Thoracic aorta (tissue), 2 donors: ENCODE results near the gene ELOVL6. TPM values are rescaled to one million over a fixed set of nuclear protein-coding genes. Genes with fewer than 3 reads are reported as not detected.

Experiments
- ATAC-seq: fragments of 150-250 bp; one replicate; pipeline ENCODE4 v1.8.0; 2017; ENCODE audit warnings: low read depth; ENCODE audit not compliant: insufficient number of reproducible peaks, low FRiP score
- DNase-seq: peaks from one replicate; pipeline ENCODE4 v3.0.0-alpha.2; 2020; ENCODE audit warnings: low spot score
- H3K27ac ChIP-seq, 2 donors: fragments of 200-600 bp; sonication (generic); 1 replicate in 1 of 2; 2 replicates in 1 of 2; pipeline ENCODE4 v1.5.1; 2016; ENCODE audit warnings: mild to moderate bottlenecking in 2 of 2, moderate library complexity in 2 of 2
- H3K27me3 ChIP-seq: fragments of 200-600 bp; sonication (generic); replicated peaks from 2 replicates; pipeline ENCODE4 v1.6.0; 2016; ENCODE audit warnings: mild to moderate bottlenecking; ENCODE audit not compliant: insufficient read depth
- H3K36me3 ChIP-seq: fragments of 200-600 bp; sonication (generic); one replicate; pipeline ENCODE4 v1.5.1; 2016
- H3K4me1 ChIP-seq, 2 donors: fragments of 200-600 bp; sonication (generic); 1 replicate in 1 of 2; 2 replicates in 1 of 2; pipeline versions ENCODE4 v1.5.1 to v1.6.0; 2016; ENCODE audit warnings: low read depth in 2 of 2, mild to moderate bottlenecking in 1 of 2; ENCODE audit not compliant: control insufficient read depth in 1 of 2
- H3K4me3 ChIP-seq: fragments of 200-600 bp; sonication (generic); 2 replicates; pipeline ENCODE4 v1.5.1; 2016; ENCODE audit warnings: mild to moderate bottlenecking
- H3K9me3 ChIP-seq: fragments of 200-600 bp; sonication (generic); 2 replicates; pipeline ENCODE4 v1.5.1; 2016
- CTCF ChIP-seq: fragments of 200-600 bp; sonication (generic); IDR thresholded peaks from one replicate; pipeline ENCODE4 v1.5.1; 2019; ENCODE audit warnings: antibody characterized with exemption
- total RNA-seq, 2 donors: library from RNA; depleted of rRNA; stranded (reverse); fragments of >200 nt; gene quantifications; one replicate each; pipeline versions ENCODE4 v1.1.0 to v1.2.3, GENCODE V29; 2016

Gene ELOVL6
- total RNA-seq, 2 donors from 2014 or later = 1.5 to 2.7 TPM

GRCh38 chr4:110139111-110139510 lies 59.3 kb downstream of the ELOVL6 start:
- no peak for TF ChIP-seq CTCF
- no peaks in the 10 kb centered on the region for H3K27me3 ChIP-seq
- ATAC-seq = no peak
- H3K4me1 ChIP-seq = no peaks in the 10 kb centered on the region
- H3K36me3 ChIP-seq = no peaks in the 10 kb centered on the region
- no peaks in the 10 kb centered on the region for H3K9me3 ChIP-seq
- no peak overlapping the region for H3K27ac ChIP-seq
- no peak overlapping the region for H3K4me3 ChIP-seq
- DNase-seq = no peak

- ATAC-seq = no peak
- no peak for DNase-seq
- no peaks in the 10 kb centered on the region for H3K36me3 ChIP-seq
Measured at GRCh38 chr4:110138551-110138950, 59.9 kb downstream of the ELOVL6 start.

GRCh38 chr4:110137829-110138228 lies 60.6 kb downstream of the ELOVL6 start:
- Histone ChIP-seq H3K4me3 (no peak overlapping the region), H3K4me1 (no peaks in the 10 kb centered on the region), H3K9me3 (no peaks in the 10 kb centered on the region), H3K27ac (no peak overlapping the region), H3K27me3 (no peaks in the 10 kb centered on the region), H3K36me3 (no peaks in the 10 kb centered on the region)
- TF ChIP-seq CTCF = no peak
- DNase-seq (no peak), ATAC-seq (no peak)

More at GRCh38 chr4:110138551-110138950, 59.9 kb downstream of the ELOVL6 start:
- no peaks in the 10 kb centered on the region for H3K4me1 ChIP-seq
- no peaks in the 10 kb centered on the region for H3K27me3 ChIP-seq
- no peak overlapping the region for H3K27ac ChIP-seq
- no peak for TF ChIP-seq CTCF
- no peaks in the 10 kb centered on the region for H3K9me3 ChIP-seq
- no peak overlapping the region for H3K4me3 ChIP-seq

- H3K9me3 ChIP-seq = no peaks in the 10 kb centered on the region
- no peak overlapping the region for H3K27ac ChIP-seq
- DNase-seq (no peak), ATAC-seq (no peak)
- no peaks in the 10 kb centered on the region for H3K27me3 ChIP-seq
- no peaks in the 10 kb centered on the region for H3K4me1 ChIP-seq
- H3K36me3 ChIP-seq = no peaks in the 10 kb centered on the region
- no peak overlapping the region for H3K4me3 ChIP-seq
- TF ChIP-seq CTCF = no peak
Measured at GRCh38 chr4:110135523-110135922, 62.9 kb downstream of the ELOVL6 start.

- no peaks in the 10 kb centered on the region for H3K4me1 ChIP-seq
- ATAC-seq (no peak), DNase-seq (no peak)
- H3K27ac ChIP-seq = no peak overlapping the region
- no peaks in the 10 kb centered on the region for H3K27me3 ChIP-seq
- H3K36me3 ChIP-seq = no peaks in the 10 kb centered on the region
- H3K4me3 ChIP-seq = no peak overlapping the region
- H3K9me3 ChIP-seq = no peaks in the 10 kb centered on the region
- TF ChIP-seq CTCF = no peak
Measured at GRCh38 chr4:110135076-110135475, 63.3 kb downstream of the ELOVL6 start.
